Epithelial cell of prostate (primary cell): ENCODE results near the gene FHDC1.

ENCODE experiments used
- DNase-seq: peaks from one replicate; pipeline ENCODE4 v3.0.0-alpha.2; 2011; ENCODE audit warnings: low read depth, low spot score
- H3K27ac ChIP-seq: fragments of 450-650 bp; 2 replicates; pipeline ENCODE4 v1.5.1; 2017; ENCODE audit warnings: mild to moderate bottlenecking

Gene FHDC1

DNA sequence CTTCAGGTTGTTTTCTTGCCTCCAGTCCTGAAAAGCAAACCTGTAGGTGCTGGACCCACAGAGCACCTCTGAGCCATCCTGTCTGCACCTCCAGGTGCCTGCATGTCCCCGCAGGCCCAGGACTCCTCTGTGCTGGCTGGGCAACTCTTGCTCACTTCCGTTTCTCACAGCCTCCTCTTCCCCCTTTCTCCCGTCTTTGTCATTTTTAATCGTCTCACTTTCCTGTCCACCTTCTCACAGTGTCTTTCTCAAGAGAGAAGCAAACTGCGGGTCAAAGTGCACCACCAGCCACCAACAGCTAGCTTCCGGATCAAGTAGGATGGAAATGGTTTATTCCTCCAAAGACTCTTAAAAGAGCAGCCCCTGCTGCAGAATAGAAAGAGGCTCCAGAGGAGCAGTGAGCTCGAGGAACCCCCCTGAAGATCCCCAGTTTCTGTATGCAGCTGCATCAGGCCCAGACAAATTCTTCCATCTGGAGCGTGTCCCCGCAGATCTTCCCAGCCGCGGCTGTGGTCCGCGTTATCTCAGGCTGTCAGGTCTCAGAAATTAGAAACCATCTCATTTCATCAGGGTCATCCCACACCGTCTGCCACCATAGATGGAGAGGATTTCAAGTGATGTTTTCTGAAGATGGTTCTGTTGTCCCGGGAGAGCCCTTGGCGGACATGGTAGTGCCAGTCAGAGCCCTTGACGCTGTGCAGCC is 87.7 kb downstream of the FHDC1 start:
- peak overlapping the region; percentile 64 for H3K27ac ChIP-seq
- DNase-seq: peak; percentile 75

GRCh38 chr4:153024466-153024865 is 88.3 kb downstream of the FHDC1 start:
- no peak for DNase-seq
- peak overlapping the region; percentile 64 for H3K27ac ChIP-seq

DNA sequence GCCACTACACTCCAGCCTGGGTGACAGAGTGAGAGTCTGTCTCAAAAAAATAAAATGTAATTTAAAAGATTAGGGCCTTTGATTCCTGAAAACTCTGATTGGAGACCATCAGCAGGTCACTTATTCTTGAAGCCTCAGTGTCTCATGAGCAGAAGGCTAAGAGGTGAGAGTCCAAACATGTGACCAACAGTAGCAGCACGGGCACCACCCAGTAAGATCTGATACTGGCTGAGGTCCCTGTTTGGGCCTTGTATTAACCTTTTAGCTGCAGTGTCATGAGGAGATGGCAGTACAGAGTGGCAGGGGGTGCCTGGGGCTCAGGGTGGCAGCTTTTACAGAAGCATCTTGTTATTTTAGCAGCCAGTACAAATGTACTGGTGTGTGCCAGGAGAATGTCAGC is 89.3 kb downstream of the FHDC1 start:
- DNase-seq: no peak
- H3K27ac ChIP-seq: no peak overlapping the region

- DNase-seq: no peak
- no peak overlapping the region for H3K27ac ChIP-seq
These were observed 90.6 kb downstream of the FHDC1 start for GRCh38 chr4:153026591-153027346.

GRCh38 chr4:153027866-153028265 is 91.7 kb downstream of the FHDC1 start:
- no peak for DNase-seq
- no peak overlapping the region for H3K27ac ChIP-seq

DNA sequence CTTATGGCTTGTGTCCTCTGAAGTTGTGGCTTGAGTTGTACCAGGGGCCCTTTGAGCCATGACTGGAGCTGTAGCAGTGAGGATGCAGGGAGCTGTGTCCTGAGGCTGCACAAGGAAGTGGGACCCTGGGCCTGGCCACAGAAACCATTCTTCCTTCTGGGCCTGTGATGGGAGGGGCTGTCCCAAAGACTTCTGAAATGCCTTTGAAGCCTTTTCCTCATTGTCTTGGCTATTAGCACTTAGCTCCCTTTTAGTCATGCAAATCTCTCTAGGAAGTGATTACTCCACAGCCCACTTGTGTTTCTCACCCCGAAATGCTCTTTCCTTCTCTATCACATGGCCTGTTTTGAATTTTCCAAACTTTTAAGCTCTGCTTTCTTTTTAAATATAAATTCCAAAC is 92.4 kb downstream of the FHDC1 start:
- DNase-seq: no peak
- no peak overlapping the region for H3K27ac ChIP-seq
